HG02973 (cell line): ENCODE measurements around the gene CPLX1.
"Not testable (repeated sequence)": the region's sequence is repeated elsewhere in the genome, so short reads cannot be mapped to it uniquely, and the experiment has no call there.

Source experiments
- ATAC-seq: cut with Tn5 transposase; IDR thresholded peaks from one replicate; pipeline ENCODE4 v1.9.1; 2021; ENCODE audit warnings: moderate library complexity; ENCODE audit not compliant: unreplicated experiment

The CPLX1 gene

GRCh38 chr4:762211-763190 lies 63.4 kb downstream of the CPLX1 start:
- no peak for ATAC-seq

GRCh38 chr4:761739-762138 lies 64.2 kb downstream of the CPLX1 start:
- no peak for ATAC-seq

GRCh38 chr4:761086-761485 lies 64.8 kb downstream of the CPLX1 start:
- ATAC-seq, result no peak

GRCh38 chr4:760616-761015 lies 65.3 kb downstream of the CPLX1 start:
- ATAC-seq, result no peak

GRCh38 chr4:759810-760209 lies 66.1 kb downstream of the CPLX1 start:
- ATAC-seq, result not testable (repeated sequence)

- ATAC-seq, result no peak
These were observed 68.8 kb downstream of the CPLX1 start for GRCh38 chr4:757111-757510.

GRCh38 chr4:754221-755120 lies 71.5 kb downstream of the CPLX1 start:
- ATAC-seq, result no peak

GRCh38 chr4:753186-753585 lies 72.7 kb downstream of the CPLX1 start:
- not testable (repeated sequence) for ATAC-seq

- ATAC-seq, result no peak
These were observed 73.6 kb downstream of the CPLX1 start for GRCh38 chr4:752196-752861.

- ATAC-seq, result no peak
These were observed 74.3 kb downstream of the CPLX1 start for GRCh38 chr4:751676-752075.

- ATAC-seq, result no peak
These were observed 75.9 kb downstream of the CPLX1 start for GRCh38 chr4:749698-750666.

GRCh38 chr4:748461-748860 lies 77.5 kb downstream of the CPLX1 start:
- no peak for ATAC-seq

- ATAC-seq, result no peak
These were observed 78.3 kb downstream of the CPLX1 start for GRCh38 chr4:747546-748170.

- no peak for ATAC-seq
These were observed 81.6 kb downstream of the CPLX1 start for GRCh38 chr4:744212-744841.

- ATAC-seq, result no peak
These were observed 82.3 kb downstream of the CPLX1 start for GRCh38 chr4:743463-744211.

- no peak for ATAC-seq
These were observed 83.1 kb downstream of the CPLX1 start for GRCh38 chr4:742742-743311.

- no peak for ATAC-seq
These were observed 83.7 kb downstream of the CPLX1 start for GRCh38 chr4:742096-742741.
